ENCODE results near the gene SMTNL2. TPM values are rescaled to one million over a fixed set of nuclear protein-coding genes. Genes with fewer than 3 reads are reported as not detected.

The SMTNL2 gene
- total and polyA plus RNA-seq, 12 donors, result 2.7 to 84.1 (median 19.1) TPM

GRCh38 chr17:4559139-4559791 is 25.1 kb upstream of the SMTNL2 start:
- Histone ChIP-seq H3K36me3 (no peaks in the 10 kb centered on the region), H3K4me3 (no peak overlapping the region), H3K27ac (no peak overlapping the region), H3K9me3 (no peaks in the 10 kb centered on the region), H3K27me3 (no peaks in the 10 kb centered on the region), H3K4me1 (peaks cover 7 to 34% (median 20%) of the 10 kb centered on the region in 9 donors)
- WGBS, 2 donors, result 64 to 75% methylated on average over 17 of the region's 17 CpGs
- DNase-seq (no peak), ATAC-seq (no peak)
- intact Hi-C loops (cut with DNase I), result loop anchor here in 3 of 10 donors (5.0 to 10.0 kb wide), 2 partner anchors 64 to 137 kb away; partner anchors contain the start of gene SPNS2 (in 1 of the 3)
- no peak for TF ChIP-seq CTCF (IDR thresholded peaks at IDR 0.05)

- no peak for ATAC-seq
- no peaks in the 10 kb centered on the region for H3K9me3 ChIP-seq
- 95 to 98% methylated on average over 5 of the region's 5 CpGs for WGBS, 2 donors
- no peak for TF ChIP-seq CTCF (IDR thresholded peaks at IDR 0.05)
- intact Hi-C loops (cut with DNase I), result loop anchor here in 4 of 10 donors (5.0 to 10.0 kb wide), 3 partner anchors 65 to 327 kb away; partner anchors contain the start of gene SPNS2 (in 1 of the 4)
- DNase-seq, result no peak
- no peak overlapping the region for H3K4me3 ChIP-seq
- H3K36me3 ChIP-seq, result no peaks in the 10 kb centered on the region
- no peak overlapping the region for H3K27ac ChIP-seq
- peaks cover 3 to 28% (median 14%) of the 10 kb centered on the region in 9 donors for H3K4me1 ChIP-seq
- H3K27me3 ChIP-seq, result no peaks in the 10 kb centered on the region
Measured at GRCh38 chr17:4559966-4560365, 24.4 kb upstream of the SMTNL2 start.

- Histone ChIP-seq H3K9me3 (no peaks in the 10 kb centered on the region), H3K4me1 (peaks cover 3 to 31% (median 17%) of the 10 kb centered on the region in 9 donors), H3K27ac (no peak within 1 kb of the TSS), H3K4me3 (no peak within 1 kb of the TSS), H3K27me3 (no peaks in the 10 kb centered on the region), H3K36me3 (no peaks in the 10 kb centered on the region)
- 81 to 88% methylated on average over 12 of the region's 12 CpGs for WGBS, 2 donors
- ATAC-seq (no peak), DNase-seq (no peak)
- TF ChIP-seq CTCF (IDR thresholded peaks at IDR 0.05), result no peak
- intact Hi-C loops (cut with DNase I), result loop anchor here in 1 of 10 donors (5.0 kb wide), 1 partner anchor 327 kb away; no protein-coding TSS in a partner anchor
Measured at GRCh38 chr17:4560421-4560820, 23.9 kb upstream of the SMTNL2 start, which contains the start of gene GGT6. Gene GGT6 (minus strand): TSS chr17:4560577. CDS start chr17:4560521, 56 bp downstream.

GRCh38 chr17:4560837-4561256 is 23.5 kb upstream of the SMTNL2 start:
- no peaks in the 10 kb centered on the region for H3K27me3 ChIP-seq
- no peak for TF ChIP-seq CTCF (IDR thresholded peaks at IDR 0.05)
- no peaks in the 10 kb centered on the region for H3K36me3 ChIP-seq
- H3K9me3 ChIP-seq, result no peaks in the 10 kb centered on the region
- no peak for ATAC-seq
- H3K4me1 ChIP-seq, result peaks cover 1 to 33% (median 17%) of the 10 kb centered on the region in 9 donors
- intact Hi-C loops (cut with DNase I), result loop anchor here in 1 of 10 donors (5.0 kb wide), 1 partner anchor 326 kb away; no protein-coding TSS in a partner anchor
- WGBS, 2 donors, result 69 to 76% methylated on average over 11 of the region's 11 CpGs
- no peak overlapping the region for H3K27ac ChIP-seq
- no peak overlapping the region for H3K4me3 ChIP-seq
- DNase-seq, result no peak

Data from heart right ventricle (tissue), 16 donors.